H9 (cell line): ENCODE data around the gene YES1. TPM values are rescaled to one million over a fixed set of nuclear protein-coding genes. Genes with fewer than 3 reads are reported as not detected.

Experiments
- DNase-seq: peaks from one replicate; pipeline ENCODE4 v3.0.0-alpha.2; 2017
- H2AFZ ChIP-seq: one replicate; pipeline ENCODE4 v1.6.1; 2013; ENCODE audit warnings: mild to moderate bottlenecking, low read length, control low read depth, moderate library complexity
- H2AK5ac ChIP-seq: 2 replicates; pipeline ENCODE4 v1.6.1; 2013; ENCODE audit warnings: low read length, control low read depth, mixed read lengths; ENCODE audit not compliant: insufficient read length
- H2BK120ac ChIP-seq: one replicate; pipeline ENCODE4 v1.6.1; 2013; ENCODE audit warnings: low read depth, mild to moderate bottlenecking, low read length, control low read depth, inconsistent platforms; ENCODE audit not compliant: poor library complexity, severe bottlenecking
- H2BK12ac ChIP-seq: 2 replicates; pipeline ENCODE4 v1.6.1; 2013; ENCODE audit warnings: low read length, control low read depth, mixed read lengths, low read depth; ENCODE audit not compliant: insufficient read length
- H2BK15ac ChIP-seq: 2 replicates; pipeline ENCODE4 v1.6.1; 2013; ENCODE audit warnings: low read depth, low read length, control low read depth
- H2BK20ac ChIP-seq: one replicate; pipeline ENCODE4 v1.6.1; 2013; ENCODE audit warnings: low read depth, mild to moderate bottlenecking, low read length, control low read depth, inconsistent platforms; ENCODE audit not compliant: poor library complexity, severe bottlenecking
- H2BK5ac ChIP-seq: 2 replicates; pipeline ENCODE4 v1.6.1; 2013; ENCODE audit warnings: low read length, control low read depth, mixed read lengths; ENCODE audit not compliant: insufficient read length
- H3K14ac ChIP-seq: 2 replicates; pipeline ENCODE4 v1.6.1; 2013; ENCODE audit warnings: low read length, control low read depth; ENCODE audit not compliant: insufficient read depth
- H3K18ac ChIP-seq: 2 replicates; pipeline ENCODE4 v1.6.1; 2013; ENCODE audit warnings: low read depth, mild to moderate bottlenecking, mixed read lengths, low read length, control low read depth; ENCODE audit not compliant: insufficient read length
- H3K23ac ChIP-seq: 2 replicates; pipeline ENCODE4 v1.6.1; 2013; ENCODE audit warnings: low read length, control low read depth, mixed read lengths, low read depth; ENCODE audit not compliant: insufficient read length
- H3K23me2 ChIP-seq: 2 replicates; pipeline ENCODE4 v1.6.1; 2013; ENCODE audit warnings: low read depth, mild to moderate bottlenecking, mixed read lengths, low read length, control low read depth; ENCODE audit not compliant: insufficient read length, poor library complexity, severe bottlenecking
- H3K27ac ChIP-seq: 2 replicates; pipeline ENCODE4 v1.5.1; 2013; ENCODE audit warnings: low read length, control low read depth, mixed read lengths, low read depth; ENCODE audit not compliant: insufficient read length
- H3K27me3 ChIP-seq: 2 replicates; pipeline ENCODE4 v1.6.1; 2013; ENCODE audit warnings: low read length, control low read depth, inconsistent platforms; ENCODE audit not compliant: insufficient read depth
- H3K4ac ChIP-seq: 2 replicates; pipeline ENCODE4 v1.6.1; 2013; ENCODE audit warnings: low read depth, mild to moderate bottlenecking, control low read depth, inconsistent platforms, low read length, moderate library complexity
- H3K4me1 ChIP-seq: 2 replicates; pipeline ENCODE4 v1.6.1; 2013; ENCODE audit warnings: low read length, control low read depth, inconsistent platforms; ENCODE audit not compliant: insufficient read depth
- H3K4me2 ChIP-seq: 2 replicates; pipeline ENCODE4 v1.6.1; 2013; ENCODE audit warnings: low read length, control low read depth, mixed read lengths; ENCODE audit not compliant: insufficient read length, insufficient read depth
- H3K56ac ChIP-seq: 2 replicates; pipeline ENCODE4 v1.6.1; 2013; ENCODE audit warnings: low read depth, mild to moderate bottlenecking, mixed read lengths, low read length, control low read depth; ENCODE audit not compliant: insufficient read length
- H3K79me1 ChIP-seq: 2 replicates; pipeline ENCODE4 v1.6.1; 2013; ENCODE audit warnings: low read depth, mild to moderate bottlenecking, moderate library complexity, low read length, control low read depth, inconsistent platforms; ENCODE audit not compliant: insufficient read depth, poor library complexity, severe bottlenecking
- H3K79me2 ChIP-seq: 2 replicates; pipeline ENCODE4 v1.6.1; 2013; ENCODE audit warnings: low read length, control low read depth, inconsistent platforms; ENCODE audit not compliant: insufficient read depth
- H3K9ac ChIP-seq: 2 replicates; pipeline ENCODE4 v1.6.1; 2013; ENCODE audit warnings: low read length, control low read depth, mixed read lengths; ENCODE audit not compliant: insufficient read length; ENCODE audit errors: extremely low read depth
- H3K9me3 ChIP-seq: one replicate; pipeline ENCODE4 v1.6.1; 2013; ENCODE audit warnings: low read depth, low read length, inconsistent platforms; ENCODE audit not compliant: control insufficient read depth
- H3T11ph ChIP-seq: one replicate; pipeline ENCODE4 v1.6.1; 2013; ENCODE audit warnings: mild to moderate bottlenecking, low read length, control low read depth, inconsistent platforms
- H4K20me1 ChIP-seq: one replicate; pipeline ENCODE4 v1.6.1; 2013; ENCODE audit not compliant: control insufficient read depth, insufficient read length, insufficient read depth
- H4K5ac ChIP-seq: 2 replicates; pipeline ENCODE4 v1.6.1; 2013; ENCODE audit warnings: low read depth, mild to moderate bottlenecking, mixed read lengths, low read length, control low read depth; ENCODE audit not compliant: insufficient read length
- H4K8ac ChIP-seq: replicated peaks from 2 replicates; pipeline ENCODE4 v1.6.1; 2013; ENCODE audit warnings: low read length, control low read depth, mixed read lengths, low read depth; ENCODE audit not compliant: insufficient read length
- H4K91ac ChIP-seq: 2 replicates; pipeline ENCODE4 v1.6.1; 2013; ENCODE audit warnings: low read depth, mild to moderate bottlenecking, moderate library complexity, mixed read lengths, low read length, control low read depth; ENCODE audit not compliant: insufficient read length
- H3K27ac Mint-ChIP-seq, 3 experiments: 2 replicates in 2 of 3; 3 replicates in 1 of 3; pipeline ENCODE4 v1.8.0; 2020 to 2021; ENCODE audit warnings: mixed read lengths in 3 of 3, mild to moderate bottlenecking in 1 of 3, moderate library complexity in 1 of 3
- H3K27me3 Mint-ChIP-seq: 2 replicates; pipeline ENCODE4 v1.8.0; 2021; ENCODE audit warnings: low read depth, mild to moderate bottlenecking, moderate library complexity, mixed read lengths
- H3K36me3 Mint-ChIP-seq, 3 experiments: 2 replicates in 2 of 3; 3 replicates in 1 of 3; pipeline ENCODE4 v1.8.0; 2020 to 2021; ENCODE audit warnings: low read depth in 3 of 3, mixed read lengths in 3 of 3; ENCODE audit not compliant: insufficient read depth in 1 of 3
- H3K4me1 Mint-ChIP-seq, 2 experiments: 2 replicates each; pipeline ENCODE4 v1.8.0; 2020; ENCODE audit warnings: mixed read lengths in 2 of 2
- H3K4me3 Mint-ChIP-seq, 2 experiments: 2 replicates in 1 of 2; 3 replicates in 1 of 2; pipeline ENCODE4 v1.8.0; 2020 to 2021; ENCODE audit warnings: mild to moderate bottlenecking in 2 of 2, mixed read lengths in 2 of 2, moderate library complexity in 1 of 2
- H3K9me3 Mint-ChIP-seq, 2 experiments: 2 replicates in 1 of 2; 3 replicates in 1 of 2; pipeline ENCODE4 v1.8.0; 2020; ENCODE audit warnings: mild to moderate bottlenecking in 2 of 2, mixed read lengths in 2 of 2, moderate library complexity in 1 of 2
- WGBS: extraction: QIAGEN DNeasy Blood & Tissue Kit; methylation state at CpG from one replicate; pipeline ENCODE4 v1.1.7; 2013; ENCODE audit warnings: missing lambda C conversion rate, low lambda C conversion rate, mixed read lengths; ENCODE audit not compliant: insufficient read length; ENCODE audit errors: extremely low coverage; 5-methylcytosine and 5-hydroxymethylcytosine counted together
- total RNA-seq: library from RNA; stranded (reverse); gene quantifications from 2 replicates; pipeline ENCODE4 v1.2.1, GENCODE V29; 2021
- TF ChIP-seq, protein P1 (sequence below): fragments of 200-600 bp; sonication (generic); conservative IDR thresholded peaks from 3 replicates; pipeline ENCODE4 v1.8.0; 2021; ENCODE audit warnings: antibody characterized with exemption, mild to moderate bottlenecking

Gene YES1
- total RNA-seq, 1 experiment from 2014 or later = 86.9 TPM

DNA sequence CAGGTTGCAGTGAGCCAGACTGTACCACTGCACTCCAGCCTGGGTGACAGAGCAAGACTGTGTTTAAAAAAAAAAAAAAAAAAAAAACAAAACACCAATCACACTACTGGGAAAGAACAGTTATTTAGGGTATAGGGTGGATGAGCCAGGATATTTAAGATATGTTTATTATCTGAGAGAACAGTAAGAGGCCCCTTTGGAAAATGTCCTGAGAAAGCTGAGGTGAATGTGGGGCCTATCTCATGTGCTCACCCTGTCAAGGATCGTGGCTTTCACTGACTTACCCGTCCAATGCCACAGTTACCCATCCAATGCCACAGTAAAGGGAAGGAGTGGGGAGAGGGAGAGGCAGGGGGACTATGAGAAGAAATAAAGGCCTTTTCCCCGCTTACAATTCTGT is 79.7 kb downstream of the YES1 start:
- no peak for DNase-seq
- no peaks in the 10 kb centered on the region for H3K4me1 ChIP-seq
- H2BK120ac ChIP-seq = no peak overlapping the region
- H4K8ac ChIP-seq = no peak overlapping the region
- no peak overlapping the region for H4K5ac ChIP-seq
- H2AFZ ChIP-seq = no peak overlapping the region
- no peak overlapping the region for H3K4me2 ChIP-seq
- no peaks in the 10 kb centered on the region for H3K9me3 ChIP-seq
- no peak overlapping the region for H2BK20ac ChIP-seq
- H2BK12ac ChIP-seq = no peak overlapping the region
- no peak overlapping the region for H3K4ac ChIP-seq
- no peaks in the 10 kb centered on the region for H3K9me3 Mint-ChIP-seq
- H3K23ac ChIP-seq = no peak overlapping the region
- H2BK5ac ChIP-seq = no peak overlapping the region
- no peak overlapping the region for H2BK15ac ChIP-seq
- no peak overlapping the region for H3K27ac Mint-ChIP-seq
- no peaks in the 10 kb centered on the region for H3K79me2 ChIP-seq
- no peak overlapping the region for H3K27ac ChIP-seq
- H3K79me1 ChIP-seq = no peaks in the 10 kb centered on the region
- H3T11ph ChIP-seq = no peak overlapping the region
- no peak overlapping the region for H3K9ac ChIP-seq
- no peak overlapping the region for H4K91ac ChIP-seq
- H2AK5ac ChIP-seq = no peak overlapping the region
- peaks cover 27 to 66% (median 49%) of the 10 kb centered on the region in 3 experiments for H3K36me3 Mint-ChIP-seq
- H3K27me3 Mint-ChIP-seq = no peaks in the 10 kb centered on the region
- H3K27me3 ChIP-seq = no peaks in the 10 kb centered on the region
- H3K4me3 Mint-ChIP-seq = no peak overlapping the region
- WGBS = no CpG with 5 or more reads among the region's 3 CpGs
- no peaks in the 10 kb centered on the region for H4K20me1 ChIP-seq
- H3K4me1 Mint-ChIP-seq = no peaks in the 10 kb centered on the region
- TF ChIP-seq, protein P1, sequence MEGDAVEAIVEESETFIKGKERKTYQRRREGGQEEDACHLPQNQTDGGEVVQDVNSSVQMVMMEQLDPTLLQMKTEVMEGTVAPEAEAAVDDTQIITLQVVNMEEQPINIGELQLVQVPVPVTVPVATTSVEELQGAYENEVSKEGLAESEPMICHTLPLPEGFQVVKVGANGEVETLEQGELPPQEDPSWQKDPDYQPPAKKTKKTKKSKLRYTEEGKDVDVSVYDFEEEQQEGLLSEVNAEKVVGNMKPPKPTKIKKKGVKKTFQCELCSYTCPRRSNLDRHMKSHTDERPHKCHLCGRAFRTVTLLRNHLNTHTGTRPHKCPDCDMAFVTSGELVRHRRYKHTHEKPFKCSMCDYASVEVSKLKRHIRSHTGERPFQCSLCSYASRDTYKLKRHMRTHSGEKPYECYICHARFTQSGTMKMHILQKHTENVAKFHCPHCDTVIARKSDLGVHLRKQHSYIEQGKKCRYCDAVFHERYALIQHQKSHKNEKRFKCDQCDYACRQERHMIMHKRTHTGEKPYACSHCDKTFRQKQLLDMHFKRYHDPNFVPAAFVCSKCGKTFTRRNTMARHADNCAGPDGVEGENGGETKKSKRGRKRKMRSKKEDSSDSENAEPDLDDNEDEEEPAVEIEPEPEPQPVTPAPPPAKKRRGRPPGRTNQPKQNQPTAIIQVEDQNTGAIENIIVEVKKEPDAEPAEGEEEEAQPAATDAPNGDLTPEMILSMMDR = no peak
- H3K56ac ChIP-seq = no peak overlapping the region
- H3K14ac ChIP-seq = no peak overlapping the region
- H3K23me2 ChIP-seq = no peaks in the 10 kb centered on the region
- H3K18ac ChIP-seq = no peak overlapping the region
